ENCODE data around the gene PHF21B.
"Not testable (repeated sequence)": the region's sequence is repeated elsewhere in the genome, so short reads cannot be mapped to it uniquely, and the experiment has no call there.

PHF21B gene

GRCh38 chr22:44930711-44931035 lies 79.1 kb downstream of the PHF21B start:
- DNase-seq, result no peak

GRCh38 chr22:44930016-44930710 lies 79.6 kb downstream of the PHF21B start:
- DNase-seq, result no peak

GRCh38 chr22:44929359-44930015 lies 80.3 kb downstream of the PHF21B start:
- no peak for DNase-seq

GRCh38 chr22:44928711-44929358 lies 81.0 kb downstream of the PHF21B start:
- no peak for DNase-seq

GRCh38 chr22:44928136-44928463 lies 81.7 kb downstream of the PHF21B start:
- no peak for DNase-seq

GRCh38 chr22:44927463-44928135 lies 82.2 kb downstream of the PHF21B start:
- no peak for DNase-seq

DNA sequence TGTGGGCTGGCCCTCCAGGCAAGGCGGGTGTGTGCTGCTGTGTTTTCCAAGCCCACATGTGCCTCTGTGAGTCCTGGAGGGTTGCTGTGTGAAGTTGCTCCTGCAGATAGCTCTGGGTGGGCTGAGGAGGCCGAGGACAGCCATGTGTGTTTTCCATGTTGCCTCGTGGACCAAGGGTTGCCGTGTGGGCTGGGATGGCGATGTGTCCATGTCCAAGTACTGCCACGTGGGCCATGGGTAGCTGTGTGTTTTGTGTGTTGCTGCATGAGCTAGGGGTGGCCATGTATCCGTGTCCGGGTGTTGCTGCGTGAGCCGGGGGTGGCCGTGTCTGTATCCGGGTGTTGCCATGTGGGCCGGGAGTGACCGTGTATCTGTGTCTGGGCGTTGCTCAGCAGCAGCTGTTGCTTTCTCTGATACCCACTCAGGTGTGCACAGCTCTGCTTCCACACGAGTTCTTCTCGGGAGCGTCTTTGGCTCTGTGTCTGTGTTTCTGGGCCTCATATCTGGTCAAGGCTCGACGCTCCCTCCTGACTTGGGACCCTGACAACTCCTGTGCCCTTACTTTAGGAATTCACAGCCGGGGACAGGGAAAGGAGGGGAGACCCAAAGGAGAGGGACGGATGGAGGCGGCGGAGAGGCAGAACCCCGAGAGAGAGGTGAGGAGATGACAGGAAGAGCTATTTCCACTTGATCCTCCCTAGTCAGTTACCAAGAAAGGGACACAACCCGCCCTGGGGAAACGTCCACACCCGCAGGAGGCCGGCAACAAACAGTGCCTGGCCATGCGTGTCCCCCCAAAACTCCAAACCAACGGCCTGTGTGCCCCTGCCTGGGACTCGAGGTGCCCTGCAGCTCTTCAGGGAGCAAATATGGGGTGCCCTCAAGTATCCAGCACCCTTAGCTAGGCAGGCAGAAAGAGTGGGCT lies 83.1 kb downstream of the PHF21B start:
- no peak for DNase-seq

DNA sequence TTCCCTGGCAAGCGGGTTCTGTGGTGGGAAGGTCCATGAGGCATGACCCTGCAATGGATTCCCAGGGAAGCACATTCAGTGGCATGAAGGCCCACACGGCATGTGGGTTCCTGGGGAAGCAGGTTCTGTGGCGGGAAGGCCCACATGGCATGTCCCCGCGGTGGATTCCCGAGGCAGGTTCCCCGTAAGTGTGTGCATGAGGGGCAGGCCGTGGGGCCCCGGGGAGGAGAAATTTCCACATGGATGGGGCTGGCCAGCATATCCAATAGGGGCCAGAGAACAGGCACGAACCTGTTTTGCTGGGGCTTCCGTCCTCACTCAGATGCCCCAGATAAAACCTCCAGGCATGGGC lies 83.7 kb downstream of the PHF21B start:
- no peak for DNase-seq

DNA sequence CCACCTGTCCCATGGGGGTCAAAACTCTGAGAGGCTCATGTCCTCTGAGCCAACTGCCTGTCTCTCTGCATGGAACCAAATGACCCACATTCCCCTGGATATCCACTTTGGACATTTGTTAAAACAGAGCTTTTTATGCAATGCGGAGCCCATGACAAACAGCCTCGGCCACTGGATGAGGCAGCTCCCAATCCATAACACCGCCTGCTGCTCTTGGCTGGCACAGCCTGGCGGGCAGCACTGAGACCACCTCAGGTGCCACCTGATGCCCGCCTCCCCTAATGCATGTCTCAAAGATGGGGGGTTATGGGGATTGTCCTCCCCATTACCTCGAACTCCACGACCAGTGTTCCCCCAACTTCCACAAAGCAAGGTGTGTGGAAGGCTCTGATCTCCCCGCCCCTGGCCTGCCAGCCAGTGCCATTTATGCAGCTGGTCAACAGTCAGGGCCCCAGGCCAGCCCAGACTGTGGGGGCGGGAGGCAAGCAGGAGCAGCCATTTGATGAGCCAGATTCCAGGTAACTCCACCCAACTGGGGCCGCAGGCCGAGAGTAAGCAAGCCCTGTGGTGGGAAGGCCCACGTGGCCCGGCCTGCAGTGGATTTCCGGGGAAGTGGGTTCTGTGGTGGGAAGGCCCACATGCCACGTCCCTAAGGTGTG lies 84.2 kb downstream of the PHF21B start:
- no peak for DNase-seq

- no peak for DNase-seq
Observed at GRCh38 chr22:44924710-44925109, 85.1 kb downstream of the PHF21B start.

GRCh38 chr22:44924098-44924497 lies 85.7 kb downstream of the PHF21B start:
- DNase-seq, result no peak

DNA sequence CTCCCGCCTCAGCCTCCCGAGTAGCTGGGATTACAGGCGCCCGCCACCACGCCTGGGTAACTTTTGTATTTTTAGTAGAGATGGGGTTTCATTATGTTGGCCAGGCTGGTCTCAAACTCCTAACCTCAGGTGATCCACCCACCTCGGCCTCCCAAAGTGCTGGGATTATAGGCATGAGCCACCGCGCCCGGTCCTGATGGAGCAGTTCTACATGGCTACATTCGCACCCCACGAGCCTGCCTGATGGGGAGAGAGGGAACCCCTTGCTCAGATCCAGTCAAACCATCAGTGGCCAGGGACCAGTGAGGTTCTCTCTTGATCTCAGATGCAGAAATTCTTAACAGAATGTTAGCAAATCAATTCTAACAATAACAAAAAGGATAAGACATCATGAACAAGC lies 88.0 kb downstream of the PHF21B start:
- not testable (repeated sequence) for DNase-seq

- no peak for DNase-seq
Observed at GRCh38 chr22:44920183-44920582, 89.6 kb downstream of the PHF21B start.

GRCh38 chr22:44919691-44920090 lies 90.1 kb downstream of the PHF21B start:
- DNase-seq, result no peak

DNA sequence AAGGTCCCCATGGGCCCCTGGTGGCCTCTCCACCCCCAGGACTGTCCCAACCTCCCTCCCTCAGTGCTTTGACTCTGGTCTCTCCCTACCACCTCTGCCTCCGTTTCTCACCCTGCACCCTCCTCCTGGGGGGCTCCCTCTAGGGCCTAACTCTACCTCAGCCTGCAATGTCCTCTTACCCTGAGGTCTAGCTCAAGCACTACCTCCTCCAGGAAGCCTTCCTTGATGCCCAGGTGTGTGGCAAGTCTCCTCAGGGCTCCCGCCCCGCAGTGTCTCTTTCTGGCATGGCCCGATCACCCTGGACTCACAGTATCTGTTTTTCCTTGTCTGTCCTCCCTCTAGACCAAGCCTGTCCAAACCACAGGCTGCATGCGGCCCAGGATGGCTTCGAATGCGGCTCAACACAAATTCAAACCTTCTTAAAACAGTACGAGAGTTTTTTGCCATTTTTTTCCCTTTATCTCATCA lies 90.8 kb downstream of the PHF21B start:
- DNase-seq, result no peak

GRCh38 chr22:44918166-44918924 lies 91.5 kb downstream of the PHF21B start:
- DNase-seq, result no peak

DNA sequence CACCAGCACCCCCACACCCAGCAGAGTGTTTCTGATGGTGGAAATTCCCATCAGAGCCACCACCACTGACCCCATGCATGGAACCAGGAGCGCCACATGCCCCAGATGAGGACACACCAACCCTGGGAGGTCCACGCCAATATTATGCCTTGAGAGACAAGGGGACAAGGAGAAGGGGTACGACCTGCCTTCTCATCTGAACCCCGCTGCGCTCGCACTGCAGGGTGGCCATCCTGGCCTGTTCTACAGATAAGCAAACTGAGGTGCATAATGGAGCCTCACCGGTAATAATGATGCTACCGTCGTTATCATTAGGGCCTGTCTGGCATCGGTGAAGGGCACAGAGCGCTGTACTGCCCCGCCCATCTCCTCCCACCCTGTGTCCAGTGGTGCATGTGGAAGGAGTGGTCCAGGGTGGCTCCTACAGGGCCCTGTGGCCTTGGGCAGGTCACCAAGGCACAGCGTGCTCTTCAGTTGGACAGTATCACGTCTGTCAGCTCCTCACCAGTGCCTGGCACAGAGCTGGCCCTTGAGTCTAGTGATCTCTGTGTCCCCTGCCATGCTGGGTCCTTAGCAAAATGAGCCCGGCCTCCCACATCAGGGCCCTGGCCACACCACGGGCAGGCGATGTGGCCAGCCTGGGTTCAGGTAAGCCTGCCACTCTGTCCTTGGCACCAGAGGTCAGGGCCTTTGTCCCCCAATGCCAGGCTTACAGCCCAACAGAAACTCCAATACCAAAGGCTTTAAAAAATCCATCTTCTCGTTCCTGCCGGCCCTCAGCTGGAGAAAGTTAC lies 92.2 kb downstream of the PHF21B start:
- DNase-seq, result no peak

- DNase-seq, result no peak
Observed at GRCh38 chr22:44916281-44917231, 93.2 kb downstream of the PHF21B start.

GRCh38 chr22:44915441-44915840 lies 94.4 kb downstream of the PHF21B start:
- DNase-seq, result no peak

Data from CD4-positive, alpha-beta T cell treated with Interleukin-21 for 1 hour (primary cell).